Liver (tissue), 3 donors: ENCODE results near the gene C1QTNF1.

Source experiments
- CTCF ChIP-seq: fragments of 150-350 bp; IDR thresholded peaks from 2 replicates; pipeline ENCODE4 v1.5.1; 2017; ENCODE audit warnings: improper control_type of control experiment, low read depth, low read length; ENCODE audit not compliant: missing input control
- FOXA1 ChIP-seq: IDR thresholded peaks from 2 replicates; pipeline ENCODE4 v1.6.1; 2016; ENCODE audit warnings: antibody characterized with exemption
- HNF4G ChIP-seq: IDR thresholded peaks from 2 replicates; pipeline ENCODE4 v1.6.1; 2016; ENCODE audit warnings: antibody characterized with exemption
- RAD21 ChIP-seq, 2 donors: IDR thresholded peaks; 2 replicates each; pipeline ENCODE4 v1.6.1; 2016; ENCODE audit warnings: antibody characterized with exemption in 2 of 2, mild to moderate bottlenecking in 2 of 2
- REST ChIP-seq: IDR thresholded peaks from 2 replicates; pipeline ENCODE4 v1.6.1; 2016; ENCODE audit warnings: antibody characterized with exemption, mild to moderate bottlenecking
- YY1 ChIP-seq: IDR thresholded peaks from 2 replicates; pipeline ENCODE4 v1.6.1; 2016; ENCODE audit warnings: antibody characterized with exemption, mild to moderate bottlenecking
- donor health status: healthy.
- donor health status: healthy.

DNA sequence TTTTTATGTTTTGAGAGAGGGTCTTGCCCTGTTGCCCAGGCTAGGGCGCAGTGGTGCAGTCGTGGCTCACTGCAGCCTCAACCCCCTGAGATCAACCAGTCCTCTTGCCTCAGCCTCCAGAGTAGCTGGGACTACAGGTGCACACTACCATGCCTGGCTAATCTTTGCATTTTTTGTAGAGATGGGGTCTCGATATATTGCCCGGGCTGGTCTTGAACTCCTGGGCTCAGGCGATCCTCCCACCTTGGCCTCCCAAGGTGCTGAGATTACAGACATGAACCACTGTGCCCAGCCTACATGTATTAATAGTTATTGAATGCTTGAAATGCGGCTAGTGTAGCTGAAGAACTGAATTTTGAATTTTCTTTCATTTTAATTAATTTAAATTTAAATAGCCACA is 12.2 kb downstream of the C1QTNF1 start:
- TF ChIP-seq CTCF (no peak), FOXA1 (no peak), RAD21 (IDR thresholded peaks at IDR 0.05) (no peak), YY1 (no peak), HNF4G (no peak), REST (no peak)
